ENCODE measurements around the gene MAGEF1.

DNA sequence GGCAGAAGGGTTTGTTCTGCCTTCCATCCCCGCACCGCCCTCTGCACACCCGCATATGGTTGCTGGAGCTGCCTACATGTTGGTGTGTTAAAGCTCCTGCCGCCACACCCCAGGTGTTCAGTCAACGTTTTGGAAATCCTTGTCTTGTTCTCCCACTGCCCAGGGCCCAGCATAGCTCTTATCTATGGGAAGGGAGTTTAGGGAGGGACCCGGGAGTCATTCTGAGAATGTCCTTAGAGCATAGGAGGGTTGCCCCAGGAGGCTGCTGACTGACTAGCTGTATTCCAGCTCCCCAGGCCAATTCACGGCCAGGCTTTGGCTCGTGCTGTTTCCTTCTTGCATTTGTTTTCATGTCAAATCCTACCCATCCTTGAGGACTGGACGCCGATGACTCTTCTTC is 46.8 kb downstream of the MAGEF1 start:
- TF ChIP-seq TAF1 (IDR thresholded peaks at IDR 0.05; ENCODE audit: borderline replicate concordance, insufficient read depth, low read length): no peak
- TF ChIP-seq POLR2AphosphoS5 (IDR thresholded peaks at IDR 0.05; ENCODE audit: low read depth, low read length): no peak
- TF ChIP-seq, protein P1, sequence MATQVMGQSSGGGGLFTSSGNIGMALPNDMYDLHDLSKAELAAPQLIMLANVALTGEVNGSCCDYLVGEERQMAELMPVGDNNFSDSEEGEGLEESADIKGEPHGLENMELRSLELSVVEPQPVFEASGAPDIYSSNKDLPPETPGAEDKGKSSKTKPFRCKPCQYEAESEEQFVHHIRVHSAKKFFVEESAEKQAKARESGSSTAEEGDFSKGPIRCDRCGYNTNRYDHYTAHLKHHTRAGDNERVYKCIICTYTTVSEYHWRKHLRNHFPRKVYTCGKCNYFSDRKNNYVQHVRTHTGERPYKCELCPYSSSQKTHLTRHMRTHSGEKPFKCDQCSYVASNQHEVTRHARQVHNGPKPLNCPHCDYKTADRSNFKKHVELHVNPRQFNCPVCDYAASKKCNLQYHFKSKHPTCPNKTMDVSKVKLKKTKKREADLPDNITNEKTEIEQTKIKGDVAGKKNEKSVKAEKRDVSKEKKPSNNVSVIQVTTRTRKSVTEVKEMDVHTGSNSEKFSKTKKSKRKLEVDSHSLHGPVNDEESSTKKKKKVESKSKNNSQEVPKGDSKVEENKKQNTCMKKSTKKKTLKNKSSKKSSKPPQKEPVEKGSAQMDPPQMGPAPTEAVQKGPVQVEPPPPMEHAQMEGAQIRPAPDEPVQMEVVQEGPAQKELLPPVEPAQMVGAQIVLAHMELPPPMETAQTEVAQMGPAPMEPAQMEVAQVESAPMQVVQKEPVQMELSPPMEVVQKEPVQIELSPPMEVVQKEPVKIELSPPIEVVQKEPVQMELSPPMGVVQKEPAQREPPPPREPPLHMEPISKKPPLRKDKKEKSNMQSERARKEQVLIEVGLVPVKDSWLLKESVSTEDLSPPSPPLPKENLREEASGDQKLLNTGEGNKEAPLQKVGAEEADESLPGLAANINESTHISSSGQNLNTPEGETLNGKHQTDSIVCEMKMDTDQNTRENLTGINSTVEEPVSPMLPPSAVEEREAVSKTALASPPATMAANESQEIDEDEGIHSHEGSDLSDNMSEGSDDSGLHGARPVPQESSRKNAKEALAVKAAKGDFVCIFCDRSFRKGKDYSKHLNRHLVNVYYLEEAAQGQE (IDR thresholded peaks at IDR 0.05; ENCODE audit: insufficient read depth in 1 of 2, low read depth in 2 of 2, low read length in 2 of 2): no peak
- no peak for TF ChIP-seq SIN3A (IDR thresholded peaks at IDR 0.05; ENCODE audit: borderline replicate concordance, insufficient read depth, low read length)
- no peak for TF ChIP-seq FOXP2 (optimal IDR thresholded peaks at IDR 0.05; ENCODE audit: borderline replicate concordance, extremely low read depth, extremely low read length, insufficient read depth)
